Large intestine (tissue), 3 donors: ENCODE results near the gene PDIA3. TPM values are rescaled to one million over a fixed set of nuclear protein-coding genes. Genes with fewer than 3 reads are reported as not detected.
A peak's percentile ranks its signal among the peaks of the same experiment; 100 is the strongest.

Source experiments
- DNase-seq, 2 donors: peaks; one replicate each; pipeline versions ENCODE4 v3.0.0 to v3.0.0-alpha.2; 2013
- H3K27ac ChIP-seq: one replicate; pipeline ENCODE4 v1.5.1; 2013; ENCODE audit warnings: low read length
- H3K27me3 ChIP-seq: 2 replicates; pipeline ENCODE4 v1.6.1; 2013; ENCODE audit warnings: low read length; ENCODE audit not compliant: control insufficient read depth, insufficient read depth
- H3K36me3 ChIP-seq: 2 replicates; pipeline ENCODE4 v1.6.1; 2013; ENCODE audit warnings: low read length; ENCODE audit not compliant: control insufficient read depth, insufficient read depth
- H3K4me1 ChIP-seq: one replicate; pipeline ENCODE4 v1.6.1; 2013; ENCODE audit warnings: low read length; ENCODE audit not compliant: control insufficient read depth, insufficient read depth
- H3K4me3 ChIP-seq: one replicate; pipeline ENCODE4 v1.5.1; 2013; ENCODE audit warnings: low read length
- H3K9me3 ChIP-seq: one replicate; pipeline ENCODE4 v1.6.1; 2013; ENCODE audit warnings: mild to moderate bottlenecking, low read depth, low read length, moderate library complexity; ENCODE audit not compliant: control insufficient read depth
- WGBS: methylation state at CpG from one replicate; pipeline ENCODE4 v1.1.5; 2013; ENCODE audit warnings: low lambda C conversion rate; ENCODE audit not compliant: insufficient coverage; 5-methylcytosine and 5-hydroxymethylcytosine counted together
- polyA plus RNA-seq: library from polyadenylated mRNA; unstranded; fragments of 120-200 nt; gene quantifications from one replicate; pipeline ENCODE4 v1.2.1, GENCODE V29; 2013

The PDIA3 gene
- polyA plus RNA-seq, 1 donor = 546 TPM

GRCh38 chr15:43775411-43775965, 29.2 kb downstream of the PDIA3 start:
- H3K4me1 ChIP-seq = peaks cover 20% of the 10 kb centered on the region
- no peaks in the 10 kb centered on the region for H3K27me3 ChIP-seq
- H3K36me3 ChIP-seq = peaks cover 38% of the 10 kb centered on the region
- whole genome bisulfite sequencing = no CpG with 5 or more reads among the region's 1 CpG
- H3K9me3 ChIP-seq = no peaks in the 10 kb centered on the region
- DNase-seq = peak; percentile 93 to 97
- H3K4me3 ChIP-seq = peak overlapping the region; percentile 74
- peak overlapping the region; percentile 94 for H3K27ac ChIP-seq

GRCh38 chr15:43776101-43776717, 30.0 kb downstream of the PDIA3 start:
- peak overlapping the region; percentile 74 for H3K4me3 ChIP-seq
- peak overlapping the region; percentile 94 for H3K27ac ChIP-seq
- H3K4me1 ChIP-seq = peaks cover 20% of the 10 kb centered on the region
- peaks cover 31% of the 10 kb centered on the region for H3K36me3 ChIP-seq
- DNase-seq = peak in 1 of 2 donors; percentile 70
- H3K9me3 ChIP-seq = no peaks in the 10 kb centered on the region
- H3K27me3 ChIP-seq = no peaks in the 10 kb centered on the region
- no CpG with 5 or more reads among the region's 35 CpGs for WGBS

GRCh38 chr15:43776718-43777266, 30.6 kb downstream of the PDIA3 start, which contains the start of gene ELL3:
ELL3 (minus strand) TSS chr15:43776966; CDS start chr15:43776901, 65 bp downstream.
- no peaks in the 10 kb centered on the region for H3K27me3 ChIP-seq
- peak within 1 kb of the TSS; percentile 74 for H3K4me3 ChIP-seq
- WGBS = no CpG with 5 or more reads among the region's 41 CpGs
- H3K36me3 ChIP-seq = peaks cover 25% of the 10 kb centered on the region
- peak; percentile 72 to 91 for DNase-seq
- no peaks in the 10 kb centered on the region for H3K9me3 ChIP-seq
- H3K27ac ChIP-seq = peak within 1 kb of the TSS; percentile 94
- peaks cover 20% of the 10 kb centered on the region for H3K4me1 ChIP-seq

- WGBS = 4% methylated on average over 5 of the region's 31 CpGs
- peak overlapping the region; percentile 74 for H3K4me3 ChIP-seq
- DNase-seq = peak; percentile 73 to 91
- peak overlapping the region; percentile 94 for H3K27ac ChIP-seq
- H3K4me1 ChIP-seq = peaks cover 20% of the 10 kb centered on the region
- peaks cover 19% of the 10 kb centered on the region for H3K36me3 ChIP-seq
- no peaks in the 10 kb centered on the region for H3K9me3 ChIP-seq
- H3K27me3 ChIP-seq = no peaks in the 10 kb centered on the region
Observed at GRCh38 chr15:43777267-43777914, 31.2 kb downstream of the PDIA3 start.

GRCh38 chr15:43779016-43779415, 32.8 kb downstream of the PDIA3 start:
- H3K4me1 ChIP-seq = peaks cover 20% of the 10 kb centered on the region
- H3K27ac ChIP-seq = no peak overlapping the region
- peaks cover 5% of the 10 kb centered on the region for H3K36me3 ChIP-seq
- H3K4me3 ChIP-seq = no peak overlapping the region
- H3K27me3 ChIP-seq = no peaks in the 10 kb centered on the region
- WGBS = no CpG with 5 or more reads among the region's 1 CpG
- no peak for DNase-seq
- H3K9me3 ChIP-seq = no peaks in the 10 kb centered on the region

- no CpG with 5 or more reads among the region's 3 CpGs for WGBS
- Histone ChIP-seq H3K4me3 (no peak overlapping the region), H3K36me3 (peaks cover 13% of the 10 kb centered on the region), H3K27ac (peak overlapping the region; percentile 8), H3K4me1 (peaks cover 14% of the 10 kb centered on the region), H3K9me3 (no peaks in the 10 kb centered on the region), H3K27me3 (no peaks in the 10 kb centered on the region)
- DNase-seq = no peak
Observed at GRCh38 chr15:43789409-43789808, 43.2 kb downstream of the PDIA3 start.

- no peaks in the 10 kb centered on the region for H3K9me3 ChIP-seq
- no peaks in the 10 kb centered on the region for H3K27me3 ChIP-seq
- H3K4me1 ChIP-seq = peaks cover 23% of the 10 kb centered on the region
- peak; percentile 100 for DNase-seq
- peak within 1 kb of the TSS; percentile 87 for H3K27ac ChIP-seq
- peak within 1 kb of the TSS; percentile 89 for H3K4me3 ChIP-seq
- peaks cover 39% of the 10 kb centered on the region for H3K36me3 ChIP-seq
- WGBS = no CpG with 5 or more reads among the region's 66 CpGs
Observed at GRCh38 chr15:43791993-43792760, 45.9 kb downstream of the PDIA3 start, which contains the start of gene SERF2. SERF2 (plus strand) TSS chr15:43792320; CDS start chr15:43792377, 57 bp downstream.

GRCh38 chr15:43792761-43793476, 46.7 kb downstream of the PDIA3 start:
- peaks cover 25% of the 10 kb centered on the region for H3K4me1 ChIP-seq
- 0% methylated on average over 2 of the region's 33 CpGs for WGBS
- DNase-seq = peak in 1 of 2 donors; percentile 54
- H3K36me3 ChIP-seq = peaks cover 44% of the 10 kb centered on the region
- peak overlapping the region; percentile 87 for H3K27ac ChIP-seq
- H3K27me3 ChIP-seq = no peaks in the 10 kb centered on the region
- no peaks in the 10 kb centered on the region for H3K9me3 ChIP-seq
- H3K4me3 ChIP-seq = peak overlapping the region; percentile 89

- peaks cover 44% of the 10 kb centered on the region for H3K36me3 ChIP-seq
- WGBS = no CpG with 5 or more reads among the region's 10 CpGs
- no peaks in the 10 kb centered on the region for H3K9me3 ChIP-seq
- DNase-seq = no peak
- H3K27ac ChIP-seq = no peak overlapping the region
- H3K4me1 ChIP-seq = peaks cover 31% of the 10 kb centered on the region
- no peaks in the 10 kb centered on the region for H3K27me3 ChIP-seq
- peak overlapping the region; percentile 89 for H3K4me3 ChIP-seq
Observed at GRCh38 chr15:43793647-43794046, 47.4 kb downstream of the PDIA3 start.
